ENCODE data around the gene KLF6.

The KLF6 gene

DNA sequence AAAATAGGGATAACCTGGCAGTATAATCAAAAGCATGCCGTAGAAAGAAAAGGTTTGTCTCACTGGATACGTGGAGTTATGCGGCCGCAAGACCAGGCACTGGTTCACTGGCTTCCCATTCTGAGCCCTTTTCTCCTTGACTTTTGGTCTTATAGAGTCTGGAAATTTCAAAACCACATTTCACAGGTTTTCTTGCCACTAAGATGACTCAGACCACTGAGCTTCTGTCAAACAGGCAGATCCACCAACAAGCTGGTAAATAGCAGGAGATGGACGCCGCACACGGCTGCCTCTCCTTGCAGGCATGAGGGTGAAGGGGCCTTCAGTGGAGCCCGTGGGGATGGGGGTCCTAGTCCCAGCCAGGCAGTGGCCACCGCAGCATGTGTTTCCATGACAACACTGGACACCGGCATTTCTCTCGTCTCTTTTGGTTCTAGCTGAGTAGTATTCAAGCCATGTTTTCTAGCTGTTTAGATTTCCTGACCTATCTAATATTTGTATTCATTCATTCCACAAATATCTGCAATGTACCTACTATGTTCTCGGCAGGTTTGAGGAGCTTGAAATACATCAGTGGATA lies 55.5 kb downstream of the KLF6 start:
- ATAC-seq = peak; percentile 73
- DNase-seq = no peak

DNA sequence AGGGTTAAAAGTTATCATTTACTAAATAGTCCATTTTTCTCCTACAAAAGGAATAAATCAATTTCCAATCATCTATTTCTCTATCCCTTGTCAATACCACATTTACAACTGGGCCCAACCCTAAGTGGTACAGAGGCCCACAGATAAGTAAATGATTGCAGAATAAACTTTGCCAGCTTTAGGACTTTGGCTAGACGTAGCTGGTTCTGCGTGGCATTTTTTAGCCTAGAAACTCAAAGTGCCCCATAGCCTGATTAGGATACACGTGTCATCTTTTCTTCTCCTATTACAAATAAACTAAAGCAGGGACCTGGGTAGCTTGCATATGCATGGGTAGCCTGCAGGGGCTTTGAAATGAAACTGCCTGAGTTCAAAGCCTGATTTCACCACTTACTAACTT lies 56.4 kb downstream of the KLF6 start:
- no peak for DNase-seq
- no peak for ATAC-seq

DNA sequence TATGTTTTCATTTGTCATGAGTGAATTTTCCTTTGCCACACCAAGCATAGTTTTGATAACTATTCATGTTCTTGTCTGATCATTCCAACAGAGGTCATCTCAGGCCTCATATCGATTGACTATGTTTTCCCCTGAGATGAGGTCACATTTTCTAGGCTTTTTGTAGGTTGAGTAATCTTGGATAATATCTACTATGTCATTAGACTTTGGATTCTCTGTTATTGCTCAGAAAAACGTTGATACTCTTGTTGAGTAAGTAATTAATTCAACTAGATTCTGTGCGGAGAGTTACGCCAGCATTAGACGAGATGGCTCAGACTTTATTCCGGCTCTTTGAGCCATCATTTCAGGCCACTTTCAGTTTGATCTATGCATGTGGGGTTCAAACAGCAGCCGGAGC lies 57.7 kb downstream of the KLF6 start:
- DNase-seq (no peak), ATAC-seq (no peak)

Data from stimulated activated naive CD8-positive, alpha-beta T cell treated with anti-CD3 and anti-CD28 coated beads, Interleukin-15, Interleukin-2, amounts not matched to agents 100 U/mL and 50 U/mL, for 24 hours (primary cell).